ENCODE results near the gene UCK2.
"Not testable (repeated sequence)": the region's sequence is repeated elsewhere in the genome, so short reads cannot be mapped to it uniquely, and the experiment has no call there.

The UCK2 gene

DNA sequence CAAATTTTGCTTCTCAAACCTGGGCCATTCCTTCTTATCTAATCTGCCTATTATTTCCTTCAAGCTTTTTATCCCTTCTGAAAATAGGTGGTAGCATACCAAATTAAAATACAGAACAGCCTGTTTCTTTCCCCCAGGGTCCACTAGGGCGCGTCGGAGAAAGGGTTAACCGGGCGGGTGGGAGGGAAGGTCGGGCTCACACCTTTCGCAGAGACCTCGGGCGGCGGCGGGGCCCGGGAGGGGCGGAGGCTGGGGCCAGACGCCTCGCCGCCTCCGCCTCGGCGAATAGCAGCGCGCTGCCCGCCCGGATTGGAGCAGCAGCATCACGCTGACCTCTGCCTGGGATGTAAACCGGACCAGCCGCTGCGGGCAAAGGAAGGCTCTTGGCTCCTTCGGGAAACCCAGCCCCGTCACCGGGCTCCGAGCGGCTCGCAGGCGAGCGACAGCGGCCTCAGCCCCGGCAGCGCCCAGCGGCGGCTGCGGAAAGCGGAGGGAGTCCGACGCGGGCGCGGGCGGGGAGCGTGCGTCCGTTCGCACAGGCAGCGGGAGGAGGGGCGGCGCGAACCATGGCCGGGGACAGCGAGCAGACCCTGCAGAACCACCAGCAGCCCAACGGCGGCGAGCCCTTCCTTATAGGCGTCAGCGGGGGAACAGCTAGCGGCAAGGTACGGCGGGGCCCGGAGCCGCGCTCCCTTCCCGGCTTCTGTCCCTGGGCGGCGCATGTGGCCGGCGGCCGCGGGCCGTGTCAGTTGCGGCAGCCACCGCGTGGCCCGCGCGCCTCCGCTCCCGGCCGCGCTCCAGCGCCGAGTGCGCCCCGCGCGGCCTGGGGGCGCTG, at the start of gene UCK2:
TSS of gene UCK2 (plus strand) at position 347 of the 835 bp plus-strand sequence. CDS start at position 567, 220 bp downstream.
- peak within 1 kb of the TSS; percentile 68 for H3K27ac ChIP-seq (ENCODE audit: low read depth, low read length)
- H3K79me2 ChIP-seq (ENCODE audit: control insufficient read depth, low read length), result peaks cover 52% of the 10 kb centered on the region
- H3K4me1 ChIP-seq (ENCODE audit: control insufficient read depth, low read length), result peaks cover 17% of the 10 kb centered on the region
- peaks cover 6% of the 10 kb centered on the region; the same call in 1 of the 2 replicates for H3F3A ChIP-seq (ENCODE audit: control insufficient read depth, insufficient read depth)
- no peaks in the 10 kb centered on the region for H3K9me3 ChIP-seq (ENCODE audit: control insufficient read depth, insufficient read depth, low read length)
- H3K36me3 ChIP-seq (ENCODE audit: control insufficient read depth, low read length), result no peaks in the 10 kb centered on the region
- no peak for TF ChIP-seq EZH2phosphoT487 (IDR thresholded peaks at IDR 0.05; ENCODE audit: borderline replicate concordance, low read length)
- TF ChIP-seq, protein P1, sequence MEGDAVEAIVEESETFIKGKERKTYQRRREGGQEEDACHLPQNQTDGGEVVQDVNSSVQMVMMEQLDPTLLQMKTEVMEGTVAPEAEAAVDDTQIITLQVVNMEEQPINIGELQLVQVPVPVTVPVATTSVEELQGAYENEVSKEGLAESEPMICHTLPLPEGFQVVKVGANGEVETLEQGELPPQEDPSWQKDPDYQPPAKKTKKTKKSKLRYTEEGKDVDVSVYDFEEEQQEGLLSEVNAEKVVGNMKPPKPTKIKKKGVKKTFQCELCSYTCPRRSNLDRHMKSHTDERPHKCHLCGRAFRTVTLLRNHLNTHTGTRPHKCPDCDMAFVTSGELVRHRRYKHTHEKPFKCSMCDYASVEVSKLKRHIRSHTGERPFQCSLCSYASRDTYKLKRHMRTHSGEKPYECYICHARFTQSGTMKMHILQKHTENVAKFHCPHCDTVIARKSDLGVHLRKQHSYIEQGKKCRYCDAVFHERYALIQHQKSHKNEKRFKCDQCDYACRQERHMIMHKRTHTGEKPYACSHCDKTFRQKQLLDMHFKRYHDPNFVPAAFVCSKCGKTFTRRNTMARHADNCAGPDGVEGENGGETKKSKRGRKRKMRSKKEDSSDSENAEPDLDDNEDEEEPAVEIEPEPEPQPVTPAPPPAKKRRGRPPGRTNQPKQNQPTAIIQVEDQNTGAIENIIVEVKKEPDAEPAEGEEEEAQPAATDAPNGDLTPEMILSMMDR (IDR thresholded peaks at IDR 0.05; ENCODE audit: low read depth, low read length, poor library complexity, severe bottlenecking), result peak; percentile 39
- peak within 1 kb of the TSS; percentile 81 for H3K4me3 ChIP-seq (ENCODE audit: low read length)
- no peaks in the 10 kb centered on the region for H4K20me1 ChIP-seq (ENCODE audit: control insufficient read depth, insufficient read depth, low read depth, low read length)
- H3K9me2 ChIP-seq (replicated peaks; ENCODE audit: control insufficient read depth, low read length), result no peaks in the 10 kb centered on the region
- peak within 1 kb of the TSS; percentile 78 for H3K4me2 ChIP-seq (ENCODE audit: low read length)
- H3K27me3 ChIP-seq (ENCODE audit: control insufficient read depth, low read length), result no peaks in the 10 kb centered on the region

DNA sequence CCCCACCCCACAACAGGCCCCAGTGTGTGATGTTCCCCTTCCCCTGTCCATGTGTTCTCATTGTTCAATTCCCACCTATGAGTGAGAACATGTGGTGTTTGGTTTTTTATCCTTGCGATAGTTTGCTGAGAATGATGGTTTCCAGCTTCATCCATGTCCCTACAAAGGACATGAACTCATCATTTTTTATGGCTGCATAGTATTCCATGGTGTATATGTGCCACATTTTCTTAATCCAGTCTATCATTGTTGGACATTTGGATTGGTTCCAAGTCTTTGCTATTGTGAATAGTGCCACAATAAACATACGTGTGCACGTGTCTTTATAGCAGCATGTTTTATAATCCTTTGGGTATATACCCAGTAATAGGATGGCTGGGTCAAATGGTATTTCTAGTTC, 49.2 kb upstream of the UCK2 start:
- H3K27me3 ChIP-seq (ENCODE audit: control insufficient read depth, low read length); H3K4me3 ChIP-seq (ENCODE audit: low read length); H3K9me3 ChIP-seq (ENCODE audit: control insufficient read depth, insufficient read depth, low read length); H3K27ac ChIP-seq (ENCODE audit: low read depth, low read length); H3K9me2 ChIP-seq (replicated peaks; ENCODE audit: control insufficient read depth, low read length); H3K36me3 ChIP-seq (ENCODE audit: control insufficient read depth, low read length); H3F3A ChIP-seq (ENCODE audit: control insufficient read depth, insufficient read depth); H3K79me2 ChIP-seq (ENCODE audit: control insufficient read depth, low read length); H4K20me1 ChIP-seq (ENCODE audit: control insufficient read depth, insufficient read depth, low read depth, low read length); H3K4me2 ChIP-seq (ENCODE audit: low read length); H3K4me1 ChIP-seq (ENCODE audit: control insufficient read depth, low read length): not testable (repeated sequence)

DNA sequence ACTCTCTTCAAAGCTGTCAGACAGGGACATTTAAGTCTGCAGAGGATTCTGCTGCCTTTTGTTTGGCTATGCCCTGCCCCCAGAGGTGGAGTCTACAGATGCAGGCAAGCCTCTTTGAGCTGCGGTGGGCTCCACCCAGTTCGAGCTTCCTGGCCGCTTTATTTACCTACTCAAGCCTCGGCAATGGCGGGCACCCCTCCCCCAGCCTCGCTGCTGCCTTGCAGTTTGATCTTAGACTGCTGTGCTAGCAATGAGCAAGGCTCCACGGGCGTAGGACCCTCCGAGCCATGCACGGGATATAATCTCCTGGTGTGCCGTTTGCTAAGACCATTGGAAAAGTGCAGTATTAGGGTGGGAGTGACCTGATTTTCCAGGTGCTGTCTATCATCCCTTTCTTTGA, 43.9 kb upstream of the UCK2 start:
- not testable (repeated sequence) for H3K36me3 ChIP-seq (ENCODE audit: control insufficient read depth, low read length); H3K4me2 ChIP-seq (ENCODE audit: low read length); H4K20me1 ChIP-seq (ENCODE audit: control insufficient read depth, insufficient read depth, low read depth, low read length); H3K27me3 ChIP-seq (ENCODE audit: control insufficient read depth, low read length); H3K9me2 ChIP-seq (replicated peaks; ENCODE audit: control insufficient read depth, low read length); H3K27ac ChIP-seq (ENCODE audit: low read depth, low read length); H3K4me1 ChIP-seq (ENCODE audit: control insufficient read depth, low read length); H3K4me3 ChIP-seq (ENCODE audit: low read length); H3F3A ChIP-seq (ENCODE audit: control insufficient read depth, insufficient read depth); H3K79me2 ChIP-seq (ENCODE audit: control insufficient read depth, low read length); H3K9me3 ChIP-seq (ENCODE audit: control insufficient read depth, insufficient read depth, low read length)

DNA sequence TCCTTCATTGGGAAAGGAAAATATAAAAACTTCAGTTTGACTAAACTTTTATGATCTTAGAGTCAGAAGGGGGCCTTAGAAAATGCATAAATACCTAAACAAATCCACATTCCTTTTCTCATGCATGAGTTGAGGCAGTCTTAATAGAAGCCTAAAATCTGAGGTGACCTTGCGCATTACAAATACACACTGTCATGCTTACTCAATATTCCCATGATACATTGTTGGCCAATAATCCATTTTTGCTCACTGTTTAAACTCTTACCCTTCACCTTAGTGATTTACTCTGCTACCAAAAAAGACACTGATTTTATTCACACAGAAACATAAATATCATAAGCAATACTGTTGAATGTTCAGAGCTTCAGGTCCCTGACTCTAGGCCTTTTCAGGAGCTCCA, 39.7 kb upstream of the UCK2 start:
- H3K36me3 ChIP-seq (ENCODE audit: control insufficient read depth, low read length), result no peaks in the 10 kb centered on the region
- H4K20me1 ChIP-seq (ENCODE audit: control insufficient read depth, insufficient read depth, low read depth, low read length), result no peaks in the 10 kb centered on the region
- H3K27me3 ChIP-seq (ENCODE audit: control insufficient read depth, low read length), result peaks cover 6% of the 10 kb centered on the region; the same call in 1 of the 2 replicates
- no peak overlapping the region for H3K4me2 ChIP-seq (ENCODE audit: low read length)
- H3K9me3 ChIP-seq (ENCODE audit: control insufficient read depth, insufficient read depth, low read length), result no peaks in the 10 kb centered on the region
- H3K4me3 ChIP-seq (ENCODE audit: low read length), result no peak overlapping the region
- no peaks in the 10 kb centered on the region for H3K4me1 ChIP-seq (ENCODE audit: control insufficient read depth, low read length)
- H3K9me2 ChIP-seq (replicated peaks; ENCODE audit: control insufficient read depth, low read length), result no peaks in the 10 kb centered on the region
- no peaks in the 10 kb centered on the region for H3F3A ChIP-seq (ENCODE audit: control insufficient read depth, insufficient read depth)
- TF ChIP-seq, protein P1 (IDR thresholded peaks at IDR 0.05; ENCODE audit: low read depth, low read length, poor library complexity, severe bottlenecking), result no peak
- no peak for TF ChIP-seq EZH2phosphoT487 (IDR thresholded peaks at IDR 0.05; ENCODE audit: borderline replicate concordance, low read length)
- H3K27ac ChIP-seq (ENCODE audit: low read depth, low read length), result no peak overlapping the region
- no peaks in the 10 kb centered on the region for H3K79me2 ChIP-seq (ENCODE audit: control insufficient read depth, low read length)
